WTC11 (cell line): ENCODE data around the gene DNAH11.
"Not testable (repeated sequence)": the region's sequence is repeated elsewhere in the genome, so short reads cannot be mapped to it uniquely, and the experiment has no call there.

Experiments used
- CDX4 ChIP-seq: fragments of 250-450 bp; sonication (Bioruptor Pico); IDR thresholded peaks from 2 replicates; pipeline ENCODE4 v1.9.0; 2021; ENCODE audit warnings: moderate library complexity, mild to moderate bottlenecking, inconsistent platforms, borderline replicate concordance
- CREB1 ChIP-seq: sonication (generic); formaldehyde crosslinking; IDR thresholded peaks from 2 replicates; pipeline ENCODE4 v1.8.0; 2023; ENCODE audit warnings: mild to moderate bottlenecking, missing genetic modification reagents
- CTCF ChIP-seq: fragments of 200-600 bp; IDR thresholded peaks from 2 replicates; pipeline ENCODE4 v1.8.0; 2022; ENCODE audit warnings: antibody characterized with exemption
- PRRX2 ChIP-seq: fragments of 250-450 bp; sonication (Bioruptor Pico); IDR thresholded peaks from 2 replicates; pipeline ENCODE4 v1.8.0; 2021; ENCODE audit warnings: mild to moderate bottlenecking
- RELA ChIP-seq: sonication (generic); formaldehyde crosslinking; IDR thresholded peaks from 2 replicates; pipeline ENCODE4 v1.8.1; 2022; ENCODE audit warnings: missing genetic modification reagents, mild to moderate bottlenecking, borderline replicate concordance
- TEAD4 ChIP-seq: sonication (generic); formaldehyde crosslinking; IDR thresholded peaks from 2 replicates; pipeline ENCODE4 v1.8.0; 2022; ENCODE audit warnings: mild to moderate bottlenecking, missing genetic modification reagents
- USF2 ChIP-seq: sonication (generic); formaldehyde crosslinking; IDR thresholded peaks from 2 replicates; pipeline ENCODE4 v1.8.1; 2023; ENCODE audit warnings: mild to moderate bottlenecking, missing genetic modification reagents, moderate library complexity
- ZNF219 ChIP-seq: sonication (generic); formaldehyde crosslinking; IDR thresholded peaks from 2 replicates; pipeline ENCODE4 v1.8.0; 2023; ENCODE audit warnings: missing genetic modification reagents, mild to moderate bottlenecking, borderline replicate concordance

- not testable (repeated sequence) for TF ChIP-seq ZNF219; RELA (CRISPR knock-in tag); CDX4 (CRISPR knock-in tag); PRRX2 (CRISPR knock-in tag); USF2; TEAD4 (CRISPR knock-in tag); CREB1 (CRISPR knock-in tag); CTCF
Observed at GRCh38 chr7:21865631-21866204, 322.9 kb downstream of the DNAH11 start.
